AG08396 (cell line): ENCODE measurements around the gene FDXR.
A peak's percentile ranks its signal among the peaks of the same experiment; 100 is the strongest.

Experiments
- DNase-seq: peaks from one replicate; pipeline ENCODE4 v3.0.0; 2012; ENCODE audit warnings: low spot score, mixed read lengths

FDXR gene

DNA sequence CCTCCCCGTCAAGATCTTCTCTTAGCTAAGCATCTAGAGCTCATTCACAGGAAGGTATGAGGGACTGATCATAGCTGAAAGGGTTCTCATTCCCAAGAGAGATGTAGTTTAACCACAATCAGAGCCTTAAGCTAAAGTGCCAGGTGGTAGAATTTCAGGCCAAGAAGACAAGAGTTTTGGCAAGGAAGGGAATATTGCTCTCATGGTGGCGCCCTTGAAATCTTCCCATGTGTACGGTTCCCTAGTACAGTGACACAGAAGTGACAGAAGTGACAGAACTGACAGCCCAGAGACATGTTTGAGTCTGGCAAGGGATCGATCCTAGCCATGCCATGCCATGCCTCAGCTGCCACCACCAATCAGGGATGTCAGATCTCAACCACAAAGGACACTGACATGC, 15.6 kb downstream of the FDXR start:
- DNase-seq = no peak

DNA sequence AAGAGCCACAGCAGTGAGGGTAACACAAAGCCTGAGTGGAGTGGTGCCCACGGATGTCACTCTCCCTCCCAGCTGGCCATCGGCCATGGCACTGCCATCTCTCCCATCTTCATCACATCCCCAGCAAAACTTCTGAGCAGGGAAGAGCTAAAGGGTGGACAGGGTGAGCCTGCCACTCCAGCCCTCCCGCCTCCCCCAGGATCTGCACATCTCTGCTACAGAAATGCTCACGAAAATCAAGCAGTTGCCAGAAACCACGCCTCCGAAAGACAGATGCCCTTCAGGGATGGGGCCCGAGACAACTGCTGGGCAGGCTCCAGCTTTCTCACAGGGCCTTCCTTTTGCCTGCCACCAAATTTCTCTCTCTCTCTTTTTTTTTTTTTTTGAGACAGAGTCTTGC, 16.7 kb downstream of the FDXR start:
- no peak for DNase-seq

DNA sequence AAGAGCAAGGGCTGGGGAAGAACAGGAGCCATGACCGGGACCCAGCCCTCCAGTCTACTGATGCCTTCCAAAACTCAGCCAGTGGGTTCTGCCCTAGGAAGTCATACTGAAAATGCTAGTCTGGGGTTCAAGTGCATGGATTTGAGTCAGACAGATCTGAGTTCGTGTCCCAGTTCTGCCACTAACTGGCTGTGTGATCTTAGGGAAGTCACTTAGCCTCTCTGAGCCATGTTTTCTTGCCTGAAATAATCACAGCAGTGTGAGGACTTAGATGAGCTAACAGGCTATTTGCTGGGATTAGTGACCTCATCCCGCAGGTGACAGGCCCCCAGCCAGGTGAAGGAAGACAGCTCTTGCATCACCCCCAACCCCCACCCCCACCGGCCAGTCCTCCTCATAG, 17.5 kb downstream of the FDXR start:
- no peak for DNase-seq

DNA sequence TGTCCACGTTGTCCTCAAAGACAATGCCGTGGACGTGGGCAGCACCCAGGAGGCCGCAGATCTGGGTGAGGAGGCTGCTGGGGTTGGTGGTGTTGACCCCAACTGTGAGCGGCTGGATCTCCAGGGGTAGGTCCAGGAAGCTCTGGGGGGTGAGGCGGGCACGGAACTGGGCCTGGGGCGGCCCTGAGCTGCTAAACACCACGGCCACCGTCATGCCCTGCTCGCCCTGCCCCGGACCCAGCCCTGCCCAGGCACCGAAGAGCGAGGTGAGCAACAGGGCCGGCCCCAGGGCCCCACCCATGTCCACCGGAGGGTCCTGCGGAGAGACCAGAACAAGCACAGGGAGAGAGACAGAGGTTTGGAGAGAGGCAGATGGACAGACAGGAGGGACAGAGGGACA, 18.0 kb downstream of the FDXR start:
- no peak for DNase-seq

DNA sequence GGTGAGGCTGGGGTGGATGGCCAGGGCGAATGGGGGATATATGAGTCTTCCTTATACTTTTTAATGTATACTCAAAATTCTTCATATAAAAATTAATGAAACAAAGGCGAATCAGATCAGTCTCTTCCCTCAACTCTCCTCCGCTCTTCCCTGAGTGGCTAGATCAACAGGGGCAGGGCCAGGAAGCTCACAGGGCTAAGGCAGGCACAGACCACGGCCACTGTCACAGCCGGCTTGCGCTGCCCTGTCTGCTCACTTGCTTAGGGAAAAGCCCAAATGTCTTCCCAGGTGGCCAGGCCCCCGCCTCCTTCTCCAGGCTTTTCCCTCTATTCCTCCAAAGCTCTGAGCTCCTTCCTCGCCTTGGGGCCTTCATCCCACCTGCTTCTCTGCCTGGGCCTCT, 19.1 kb downstream of the FDXR start:
- no peak for DNase-seq

DNA sequence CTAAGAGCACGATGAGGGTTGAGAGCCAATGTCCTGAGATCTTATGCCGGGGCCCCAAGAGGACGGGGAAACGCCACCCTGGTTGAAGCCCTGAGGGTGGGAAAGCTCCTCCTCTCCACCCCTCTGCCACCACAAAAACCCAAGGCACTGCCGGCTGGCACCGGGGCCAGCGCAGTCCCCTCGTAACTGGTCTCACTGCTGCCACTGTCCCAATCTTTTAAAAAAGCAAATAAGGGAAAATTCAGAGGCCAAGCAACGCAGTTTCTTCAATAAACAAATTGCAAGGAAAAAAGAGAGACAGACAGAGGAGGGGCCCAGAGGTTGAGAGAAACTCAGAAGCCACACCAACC, 19.8 kb downstream of the FDXR start:
- no peak for DNase-seq

DNA sequence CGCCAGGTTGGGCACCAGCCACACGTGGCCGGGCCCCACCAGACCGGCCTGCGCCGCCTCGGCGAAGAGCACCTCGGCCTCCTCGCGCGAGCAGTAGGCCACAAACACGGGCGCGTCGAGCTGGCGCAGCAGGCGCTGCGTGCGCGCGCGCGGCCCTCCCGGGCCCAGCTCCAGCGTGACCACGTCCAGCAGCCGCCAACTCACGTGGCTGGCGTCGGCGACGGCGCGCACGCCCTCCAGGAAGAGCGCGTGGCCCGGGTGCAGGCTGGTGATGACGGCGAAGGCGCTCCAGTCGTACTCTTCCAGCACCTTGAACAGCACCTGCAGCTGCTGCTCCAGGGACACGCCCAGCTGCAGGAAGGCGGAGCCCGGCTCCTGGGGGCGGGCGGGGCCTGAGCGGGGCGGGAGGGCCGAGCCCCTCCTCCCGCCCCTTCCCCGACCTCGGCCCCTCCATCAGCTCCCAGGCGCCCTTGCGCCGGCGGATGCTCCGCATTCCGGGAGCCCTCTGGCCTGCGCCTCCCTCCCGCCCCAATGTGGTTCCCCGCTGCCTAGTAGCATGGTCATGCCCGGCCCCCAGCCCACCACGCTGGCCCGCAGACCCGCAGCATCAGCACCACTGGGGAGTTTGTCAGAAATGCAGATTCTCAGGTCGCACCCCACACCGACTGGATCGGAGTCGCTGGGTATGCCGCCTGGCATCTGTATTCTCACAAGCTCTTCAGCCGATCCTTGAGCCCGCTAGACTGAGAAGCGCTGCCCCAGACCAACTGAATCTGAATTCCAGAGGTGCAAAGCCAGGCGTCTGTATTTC, 20.4 kb downstream of the FDXR start:
- peak; percentile 65 for DNase-seq

DNA sequence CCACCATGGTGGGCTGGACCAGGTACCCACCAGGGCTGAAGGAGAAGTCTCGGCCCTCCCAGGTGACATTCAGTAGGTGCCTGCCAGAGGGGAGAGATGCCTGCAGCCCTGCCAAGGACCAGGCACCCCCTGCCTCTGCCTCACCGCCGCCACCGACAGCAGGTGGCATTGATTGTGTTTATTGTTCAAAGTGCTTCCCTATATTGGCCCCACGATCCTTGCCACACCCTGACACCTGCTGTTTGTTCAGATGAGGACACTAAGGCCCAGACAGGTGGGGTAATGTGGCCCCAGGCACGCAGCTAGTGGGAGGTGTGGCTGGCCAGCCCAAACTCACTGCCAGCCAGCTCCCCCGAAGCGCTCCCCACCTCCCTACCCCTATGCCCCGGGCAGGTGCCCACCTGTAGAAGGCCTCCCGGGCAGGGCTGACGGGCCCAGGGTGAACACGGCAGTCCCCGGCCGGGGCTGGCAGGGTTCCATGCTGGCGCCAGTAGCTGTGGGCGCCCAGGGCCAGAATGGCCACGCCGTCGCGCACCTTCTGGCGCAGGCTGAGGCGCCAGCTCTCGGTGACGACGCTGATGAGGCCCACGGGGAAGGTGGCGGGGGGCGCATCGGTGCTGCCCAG, 21.1 kb downstream of the FDXR start:
- no peak for DNase-seq

DNA sequence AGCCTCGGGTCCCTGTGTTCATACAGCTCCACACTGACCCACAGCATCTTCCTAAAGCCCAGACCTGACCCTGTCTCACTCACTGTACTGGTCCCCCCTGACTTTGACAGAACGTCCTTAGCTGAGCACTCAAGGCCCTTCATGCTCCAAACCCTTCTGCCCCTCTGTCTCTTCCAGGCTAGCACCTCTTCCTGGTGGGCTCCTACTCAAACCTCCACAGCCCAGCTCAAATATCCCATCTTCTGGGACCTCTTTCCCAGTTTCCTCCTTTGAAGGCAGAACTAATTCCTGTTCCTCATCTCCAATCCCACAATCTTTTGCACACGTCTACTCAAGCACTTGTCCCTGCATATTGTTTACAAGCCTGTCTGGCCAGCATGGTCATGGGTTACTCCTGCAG, 21.9 kb downstream of the FDXR start:
- DNase-seq = no peak

DNA sequence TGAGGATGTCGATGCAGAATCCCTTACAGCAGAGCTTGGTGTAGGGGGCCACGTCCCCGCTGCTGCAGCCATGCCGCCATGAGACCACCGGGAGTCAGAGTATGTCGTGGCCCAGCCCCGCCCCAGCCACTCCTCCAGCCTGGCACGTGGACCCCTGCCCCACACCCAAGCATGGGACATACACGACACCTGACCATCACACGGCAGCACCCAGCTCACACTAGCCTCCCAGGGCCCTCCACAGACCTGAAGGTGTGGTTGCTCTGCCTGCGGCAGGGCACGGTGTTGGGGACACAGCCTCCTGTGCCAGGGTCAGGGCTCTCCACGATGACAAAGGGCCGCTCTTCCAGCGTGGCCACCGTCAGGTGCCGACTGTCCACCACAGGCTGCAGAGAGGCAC, 22.5 kb downstream of the FDXR start:
- DNase-seq = no peak

DNA sequence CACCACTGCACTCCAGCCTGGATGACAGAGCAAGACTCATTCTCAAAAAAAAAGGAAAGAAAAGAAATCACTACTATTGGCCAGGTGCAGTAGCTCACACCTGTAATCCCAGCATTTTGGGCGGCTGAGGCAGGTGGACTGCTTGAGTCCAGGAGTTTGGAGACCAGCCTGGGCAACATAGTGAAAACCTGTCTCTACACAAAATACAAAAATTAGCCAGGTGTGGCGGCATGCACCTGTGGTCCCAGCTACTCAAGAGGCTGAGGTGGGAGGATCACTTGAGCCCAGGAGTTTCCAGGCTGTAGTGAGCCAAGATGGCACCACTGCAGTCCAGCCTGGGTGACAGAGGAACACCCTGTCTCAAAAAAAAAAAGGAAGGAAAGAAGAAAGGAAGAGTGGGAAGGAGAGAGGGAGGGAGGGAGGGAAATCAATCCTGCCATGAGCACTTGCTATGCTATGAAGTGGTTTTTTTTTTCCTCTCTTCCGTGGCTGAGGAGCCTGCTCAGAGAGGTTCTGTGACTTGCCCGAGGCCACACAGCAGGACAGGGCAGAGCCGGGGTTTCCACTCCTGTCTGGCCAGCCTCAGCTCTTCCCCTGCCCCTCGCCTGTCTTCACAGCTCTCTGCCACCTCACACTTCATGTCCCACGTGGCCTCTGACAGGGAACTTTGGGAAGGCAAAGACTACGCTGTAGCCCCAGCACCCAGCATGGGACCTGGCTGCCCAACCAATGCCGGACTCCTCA, 24.0 kb downstream of the FDXR start:
- no peak for DNase-seq

DNA sequence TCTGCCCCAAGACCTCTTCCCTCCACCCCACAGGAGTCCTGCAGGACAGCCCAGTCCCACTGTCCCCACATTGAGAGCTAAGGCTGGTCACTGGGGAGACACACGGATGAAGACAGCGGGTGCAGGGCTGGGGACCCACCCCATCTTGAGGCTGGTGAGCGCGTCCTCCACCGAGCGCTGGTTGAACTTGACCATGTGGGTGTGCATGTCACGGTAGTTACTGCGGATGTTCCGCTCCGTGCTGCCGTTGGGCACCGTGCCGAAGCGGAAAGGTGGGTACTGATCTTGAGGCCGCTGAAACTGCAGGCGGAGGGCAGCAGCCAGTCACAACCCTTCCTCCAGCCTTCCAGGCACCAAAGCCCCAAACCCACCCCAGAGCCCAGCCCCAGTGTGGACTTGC, 26.2 kb downstream of the FDXR start:
- no peak for DNase-seq

DNA sequence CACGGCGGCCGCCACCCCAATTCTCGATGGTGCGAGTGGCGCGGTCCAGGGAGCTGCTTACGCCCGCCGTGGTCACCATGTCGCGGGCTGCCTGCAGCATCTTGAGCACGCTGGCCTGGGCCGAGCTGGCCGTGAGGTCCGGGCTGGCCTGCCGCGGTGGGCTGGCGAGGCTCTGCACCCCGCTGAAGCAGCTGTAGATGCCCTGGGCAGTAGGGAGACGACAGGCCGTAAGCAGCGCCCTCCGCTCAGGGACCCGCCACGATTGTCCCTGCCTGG, 29.5 kb downstream of the FDXR start:
- DNase-seq = no peak

DNA sequence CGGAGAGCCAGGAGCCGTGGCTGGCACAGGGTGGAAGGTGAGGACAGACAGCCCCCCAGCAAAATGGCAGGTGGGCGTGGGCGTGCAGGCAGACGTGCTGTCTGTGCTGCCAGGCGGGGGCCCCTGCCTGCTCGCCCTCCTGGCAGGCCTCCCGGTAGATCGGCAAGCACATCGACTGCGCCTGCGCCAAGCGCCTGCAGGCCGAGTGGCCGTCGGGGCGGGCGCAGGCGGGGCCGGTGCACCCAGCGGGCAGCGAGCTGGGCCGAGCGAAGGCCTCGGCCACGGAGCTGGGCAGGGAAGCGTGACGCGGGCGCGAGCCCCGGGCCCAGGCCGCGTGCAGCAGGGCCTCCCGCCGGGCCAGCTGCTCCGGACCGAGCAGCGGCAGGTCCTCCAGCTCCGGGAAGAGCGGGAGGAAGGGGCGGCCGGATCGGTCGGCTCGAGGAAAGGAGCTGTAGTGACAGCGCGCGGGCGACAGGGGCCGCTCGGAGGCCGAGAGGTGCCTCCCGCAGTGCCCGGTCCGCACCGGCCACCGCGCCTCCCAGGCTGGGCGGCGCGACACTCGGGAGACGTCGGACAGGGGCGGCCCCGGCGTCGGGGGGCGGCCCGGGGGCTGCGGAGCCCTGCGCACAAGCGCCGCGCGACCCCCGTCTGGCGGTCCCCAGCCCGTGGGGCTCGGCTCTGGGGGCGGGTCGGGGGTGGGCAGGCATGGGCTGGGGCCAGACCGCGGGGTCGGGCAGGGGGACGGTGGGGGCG, 30.0 kb downstream of the FDXR start:
- peak; percentile 96 for DNase-seq

DNA sequence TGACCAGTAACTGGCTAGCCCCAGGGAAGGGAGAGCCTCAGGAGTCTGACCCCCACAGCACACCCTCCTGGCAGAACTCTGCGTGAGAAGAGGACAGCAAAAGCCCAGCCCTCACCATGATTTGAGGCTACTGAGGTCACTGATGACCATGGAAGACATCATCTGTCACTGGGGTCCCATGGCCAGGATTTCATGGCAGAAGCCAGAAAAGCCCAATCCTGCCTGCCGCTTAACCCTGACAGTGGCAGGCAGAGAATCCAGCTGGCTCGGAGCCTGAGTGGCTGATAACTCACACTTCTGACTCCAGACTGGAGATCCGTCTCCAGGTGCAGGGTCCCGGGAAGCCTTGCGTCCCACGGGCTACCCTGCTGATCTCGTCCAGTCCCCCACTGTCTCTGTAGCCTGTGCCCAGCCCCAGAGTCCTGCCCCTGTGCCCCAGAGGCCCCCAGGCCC, 30.6 kb downstream of the FDXR start:
- DNase-seq = no peak

DNA sequence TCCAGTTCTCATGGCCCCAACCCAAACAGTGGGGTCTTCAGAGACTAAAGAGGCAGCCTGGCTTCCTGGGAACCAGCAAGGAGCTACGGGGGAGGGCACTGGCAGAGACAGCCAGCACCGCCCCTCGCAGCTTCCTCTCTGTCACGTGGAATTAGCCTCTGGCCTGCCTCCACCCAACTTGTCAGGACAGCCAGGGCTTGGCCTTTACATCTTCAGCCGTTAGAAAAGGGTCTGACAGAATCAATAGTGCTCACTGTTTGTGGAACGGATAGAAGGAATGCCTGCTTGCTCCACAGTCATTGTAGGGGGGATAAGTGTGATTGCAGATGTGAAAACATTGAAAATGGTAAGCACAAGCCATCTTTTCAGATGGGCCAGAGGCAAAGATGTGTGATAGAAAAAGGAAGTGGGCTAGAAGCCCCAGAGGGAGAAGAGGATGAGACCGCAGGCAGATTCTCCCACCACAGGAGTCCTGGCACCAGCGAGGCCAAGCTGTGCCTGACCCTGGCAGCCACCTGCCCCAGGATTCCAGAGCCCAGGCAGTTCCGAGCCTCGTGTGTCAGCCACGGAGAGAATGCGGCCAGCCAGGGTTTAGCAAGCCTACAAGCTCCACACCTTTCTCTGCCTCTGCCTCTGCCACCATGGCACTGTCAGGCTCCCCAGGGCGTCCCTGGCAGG, 31.7 kb downstream of the FDXR start:
- peak; percentile 78 for DNase-seq

DNA sequence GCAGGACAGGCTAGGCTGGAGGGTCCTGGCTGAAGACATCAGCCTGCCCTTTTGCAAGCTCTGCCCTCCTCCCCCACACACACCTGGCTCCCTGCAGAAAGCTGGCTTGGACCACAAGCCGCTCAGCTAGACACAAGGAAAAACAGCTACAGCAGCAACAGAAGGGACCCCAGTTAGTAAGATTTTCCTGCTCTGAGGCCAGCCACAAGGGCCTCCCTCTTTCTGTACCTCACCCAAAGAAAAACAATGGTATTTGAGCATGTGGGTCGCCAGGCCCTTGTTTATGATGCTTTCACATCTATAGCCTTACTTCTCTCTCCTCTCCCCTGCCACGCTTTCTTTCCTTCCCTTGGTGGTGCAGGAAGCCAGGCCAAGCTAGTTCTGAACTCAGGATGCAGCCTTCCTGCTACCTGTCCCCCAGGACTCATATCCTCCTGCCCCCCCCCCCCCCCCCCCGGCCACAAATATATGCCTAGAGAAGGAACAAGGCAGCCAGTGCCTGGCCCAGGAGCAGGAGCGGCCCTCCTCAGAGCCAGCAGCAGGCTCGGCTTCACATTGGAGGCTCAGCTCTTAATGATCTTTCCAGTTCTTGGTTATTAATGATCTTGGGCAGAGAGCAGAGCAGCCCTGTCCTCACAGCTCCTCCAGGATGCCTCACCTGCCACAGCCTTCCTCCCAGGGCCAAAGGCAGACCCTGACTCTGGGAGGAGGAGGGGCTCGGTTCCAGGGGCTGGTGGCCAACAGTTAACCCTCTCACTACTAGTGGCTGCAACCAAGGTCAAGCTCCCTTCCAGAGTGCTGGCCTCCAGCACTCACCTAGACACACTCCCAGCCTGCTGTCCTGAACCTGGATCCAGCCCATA, 32.6 kb downstream of the FDXR start:
- DNase-seq = no peak

DNA sequence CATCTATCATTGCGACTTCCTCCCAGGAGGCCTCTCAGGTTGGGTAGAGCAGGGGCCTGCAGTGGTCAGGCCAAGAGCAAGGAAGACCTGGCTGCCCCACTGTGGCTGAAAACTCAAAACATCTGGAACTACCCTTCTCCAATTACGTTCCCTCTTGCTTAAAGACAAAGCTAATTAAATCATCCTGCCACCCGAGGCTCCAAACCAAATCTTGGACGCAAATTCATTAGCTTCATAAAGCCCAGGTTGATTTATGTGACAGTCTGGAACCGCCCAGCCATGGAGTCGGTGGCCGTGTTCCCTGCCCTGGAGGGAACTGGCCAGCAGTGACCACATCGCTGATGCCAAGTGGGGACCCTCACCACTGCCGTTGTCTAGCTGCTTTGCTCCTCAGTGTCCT, 34.5 kb downstream of the FDXR start:
- DNase-seq = no peak

DNA sequence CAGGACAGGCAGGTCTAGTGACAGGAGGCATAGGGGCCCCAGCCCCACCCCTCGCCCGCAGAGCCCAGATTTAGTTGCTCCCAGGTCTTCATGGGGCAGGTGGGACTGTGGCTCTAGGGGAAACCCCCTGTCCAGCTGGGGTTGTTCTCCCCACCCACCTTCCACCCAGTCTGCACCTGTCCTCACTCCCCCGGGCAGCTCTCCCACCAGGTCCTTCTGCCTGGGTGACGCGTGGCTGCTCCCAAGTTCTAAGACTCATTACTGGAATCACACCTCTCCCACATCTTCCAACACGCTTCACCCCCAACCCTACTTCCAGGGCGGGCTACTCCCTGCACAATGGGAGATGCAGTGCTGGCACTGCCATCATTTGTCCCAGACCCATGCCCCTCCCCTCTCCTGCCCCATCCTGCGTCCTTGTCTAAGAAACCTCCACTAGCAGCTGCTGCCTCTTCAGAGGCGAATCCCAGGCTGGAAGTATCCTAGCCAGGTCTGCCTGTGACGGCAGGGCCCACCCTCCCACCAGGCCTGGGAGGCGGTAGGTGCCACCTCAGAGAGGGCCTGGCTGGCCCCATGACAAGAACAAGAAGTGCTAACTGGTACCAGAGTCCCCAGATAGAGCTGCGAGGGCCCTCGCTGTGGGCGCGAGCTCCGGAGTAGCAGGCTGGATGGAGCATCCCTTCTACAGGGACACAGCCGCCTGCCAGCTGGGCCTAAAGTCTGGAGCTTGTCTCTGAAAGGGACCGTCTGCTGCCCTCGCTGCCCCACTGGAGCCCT, 35.9 kb downstream of the FDXR start:
- DNase-seq = no peak

DNA sequence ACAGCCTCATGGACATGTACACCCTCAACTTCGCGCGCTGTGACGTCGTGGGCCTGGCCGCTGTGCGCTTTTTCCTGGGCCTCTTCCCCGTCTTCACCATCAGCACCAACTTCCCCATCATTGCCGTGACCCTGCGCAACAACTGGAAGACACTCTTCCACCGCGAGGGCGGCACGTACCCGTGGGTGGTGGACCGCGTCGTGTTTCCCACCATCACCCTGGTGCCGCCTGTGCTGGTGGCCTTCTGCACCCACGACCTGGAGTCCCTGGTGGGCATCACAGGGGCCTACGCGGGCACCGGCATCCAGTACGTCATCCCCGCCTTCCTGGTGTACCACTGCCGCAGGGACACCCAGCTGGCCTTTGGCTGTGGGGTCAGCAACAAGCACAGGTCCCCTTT, 36.6 kb downstream of the FDXR start:
- DNase-seq = no peak
